Stimulated activated naive CD8-positive, alpha-beta T cell treated with anti-CD3 and anti-CD28 coated beads, Interleukin-15, Interleukin-2, amounts not matched to agents 100 ng/mL and 50 ng/mL, for 24 hours (primary cell): ENCODE results near the gene LPP.

Experiments
- H3K27ac Mint-ChIP-seq: one replicate; pipeline ENCODE4 v1.8.0; 2021; ENCODE audit warnings: mild to moderate bottlenecking, mixed read lengths
- H3K27me3 Mint-ChIP-seq: one replicate; pipeline ENCODE4 v1.8.0; 2021; ENCODE audit warnings: mixed read lengths
- H3K36me3 Mint-ChIP-seq: one replicate; pipeline ENCODE4 v1.8.0; 2021; ENCODE audit warnings: low read depth, mixed read lengths
- H3K4me1 Mint-ChIP-seq: one replicate; pipeline ENCODE4 v1.8.0; 2021; ENCODE audit warnings: low read depth, mixed read lengths
- H3K4me3 Mint-ChIP-seq: one replicate; pipeline ENCODE4 v1.8.0; 2021; ENCODE audit warnings: mild to moderate bottlenecking, mixed read lengths
- H3K9me3 Mint-ChIP-seq: one replicate; pipeline ENCODE4 v1.8.0; 2021; ENCODE audit warnings: mixed read lengths

The LPP gene

GRCh38 chr3:188649521-188649920 is 495.6 kb downstream of the LPP start:
- H3K27me3 Mint-ChIP-seq: no peaks in the 10 kb centered on the region
- H3K36me3 Mint-ChIP-seq: peaks cover 6% of the 10 kb centered on the region
- no peak overlapping the region for H3K27ac Mint-ChIP-seq
- H3K9me3 Mint-ChIP-seq: no peaks in the 10 kb centered on the region
- peaks cover 6% of the 10 kb centered on the region for H3K4me1 Mint-ChIP-seq
- H3K4me3 Mint-ChIP-seq: no peak overlapping the region

- H3K4me1 Mint-ChIP-seq: peaks cover 4% of the 10 kb centered on the region
Measured at GRCh38 chr3:188656196-188656982, 502.4 kb downstream of the LPP start.

GRCh38 chr3:188658606-188659005 is 504.6 kb downstream of the LPP start:
- Mint-ChIP-seq H3K27ac (no peak overlapping the region), H3K36me3 (no peaks in the 10 kb centered on the region), H3K9me3 (no peaks in the 10 kb centered on the region), H3K4me1 (peaks cover 4% of the 10 kb centered on the region), H3K4me3 (no peak overlapping the region), H3K27me3 (no peaks in the 10 kb centered on the region)

More at GRCh38 chr3:188656196-188656982, 502.4 kb downstream of the LPP start:
- Mint-ChIP-seq H3K27me3 (no peaks in the 10 kb centered on the region), H3K9me3 (no peaks in the 10 kb centered on the region), H3K27ac (no peak overlapping the region), H3K4me3 (no peak overlapping the region), H3K36me3 (peaks cover 2% of the 10 kb centered on the region)

GRCh38 chr3:188659449-188660090 is 505.6 kb downstream of the LPP start:
- Mint-ChIP-seq H3K4me1 (peaks cover 4% of the 10 kb centered on the region), H3K27me3 (no peaks in the 10 kb centered on the region), H3K27ac (no peak overlapping the region), H3K4me3 (no peak overlapping the region), H3K36me3 (no peaks in the 10 kb centered on the region), H3K9me3 (no peaks in the 10 kb centered on the region)

- no peaks in the 10 kb centered on the region for H3K27me3 Mint-ChIP-seq
- no peaks in the 10 kb centered on the region for H3K4me1 Mint-ChIP-seq
- H3K27ac Mint-ChIP-seq: no peak overlapping the region
- no peaks in the 10 kb centered on the region for H3K9me3 Mint-ChIP-seq
- H3K36me3 Mint-ChIP-seq: no peaks in the 10 kb centered on the region
- H3K4me3 Mint-ChIP-seq: no peak overlapping the region
Measured at GRCh38 chr3:188660415-188660814, 506.5 kb downstream of the LPP start.

GRCh38 chr3:188661806-188662205 is 507.8 kb downstream of the LPP start:
- Mint-ChIP-seq H3K9me3 (no peaks in the 10 kb centered on the region), H3K4me1 (no peaks in the 10 kb centered on the region), H3K27ac (no peak overlapping the region), H3K27me3 (no peaks in the 10 kb centered on the region), H3K36me3 (no peaks in the 10 kb centered on the region), H3K4me3 (no peak overlapping the region)

GRCh38 chr3:188662214-188662613 is 508.3 kb downstream of the LPP start:
- Mint-ChIP-seq H3K27ac (no peak overlapping the region), H3K9me3 (no peaks in the 10 kb centered on the region), H3K4me3 (no peak overlapping the region), H3K4me1 (peaks cover 4% of the 10 kb centered on the region), H3K27me3 (no peaks in the 10 kb centered on the region), H3K36me3 (no peaks in the 10 kb centered on the region)

GRCh38 chr3:188662795-188663194 is 508.8 kb downstream of the LPP start:
- no peak overlapping the region for H3K4me3 Mint-ChIP-seq
- H3K27ac Mint-ChIP-seq: no peak overlapping the region
- H3K9me3 Mint-ChIP-seq: no peaks in the 10 kb centered on the region
- H3K27me3 Mint-ChIP-seq: no peaks in the 10 kb centered on the region
- H3K36me3 Mint-ChIP-seq: no peaks in the 10 kb centered on the region
- peaks cover 10% of the 10 kb centered on the region for H3K4me1 Mint-ChIP-seq

- Mint-ChIP-seq H3K4me3 (no peak overlapping the region), H3K27ac (no peak overlapping the region), H3K27me3 (no peaks in the 10 kb centered on the region), H3K4me1 (peaks cover 15% of the 10 kb centered on the region), H3K9me3 (no peaks in the 10 kb centered on the region), H3K36me3 (peaks cover 2% of the 10 kb centered on the region)
Measured at GRCh38 chr3:188663839-188664238, 509.9 kb downstream of the LPP start.

- Mint-ChIP-seq H3K9me3 (no peaks in the 10 kb centered on the region), H3K27me3 (no peaks in the 10 kb centered on the region), H3K27ac (no peak overlapping the region), H3K36me3 (peaks cover 6% of the 10 kb centered on the region), H3K4me3 (no peak overlapping the region), H3K4me1 (peaks cover 15% of the 10 kb centered on the region)
Measured at GRCh38 chr3:188664795-188665194, 510.8 kb downstream of the LPP start.

- peaks cover 28% of the 10 kb centered on the region for H3K4me1 Mint-ChIP-seq
- peaks cover 4% of the 10 kb centered on the region for H3K9me3 Mint-ChIP-seq
- H3K27ac Mint-ChIP-seq: peak overlapping the region; percentile 63
- H3K27me3 Mint-ChIP-seq: no peaks in the 10 kb centered on the region
- H3K36me3 Mint-ChIP-seq: peaks cover 6% of the 10 kb centered on the region
- no peak overlapping the region for H3K4me3 Mint-ChIP-seq
Measured at GRCh38 chr3:188667926-188668325, 514.0 kb downstream of the LPP start.

- Mint-ChIP-seq H3K36me3 (peaks cover 12% of the 10 kb centered on the region), H3K27me3 (no peaks in the 10 kb centered on the region), H3K4me1 (peaks cover 28% of the 10 kb centered on the region), H3K4me3 (no peak overlapping the region), H3K27ac (no peak overlapping the region), H3K9me3 (peaks cover 7% of the 10 kb centered on the region)
Measured at GRCh38 chr3:188670446-188670845, 516.5 kb downstream of the LPP start.

GRCh38 chr3:188671971-188672370 is 518.0 kb downstream of the LPP start:
- Mint-ChIP-seq H3K9me3 (peaks cover 7% of the 10 kb centered on the region), H3K4me1 (peaks cover 27% of the 10 kb centered on the region), H3K4me3 (no peak overlapping the region), H3K27ac (no peak overlapping the region), H3K36me3 (peaks cover 12% of the 10 kb centered on the region), H3K27me3 (no peaks in the 10 kb centered on the region)

- no peak overlapping the region for H3K27ac Mint-ChIP-seq
- H3K4me3 Mint-ChIP-seq: no peak overlapping the region
- no peaks in the 10 kb centered on the region for H3K27me3 Mint-ChIP-seq
- H3K36me3 Mint-ChIP-seq: peaks cover 12% of the 10 kb centered on the region
- peaks cover 25% of the 10 kb centered on the region for H3K4me1 Mint-ChIP-seq
- H3K9me3 Mint-ChIP-seq: peaks cover 7% of the 10 kb centered on the region
Measured at GRCh38 chr3:188672840-188673239, 518.9 kb downstream of the LPP start.

- Mint-ChIP-seq H3K9me3 (peaks cover 7% of the 10 kb centered on the region), H3K4me1 (peaks cover 28% of the 10 kb centered on the region), H3K27me3 (no peaks in the 10 kb centered on the region), H3K4me3 (no peak overlapping the region), H3K27ac (no peak overlapping the region), H3K36me3 (peaks cover 11% of the 10 kb centered on the region)
Measured at GRCh38 chr3:188673646-188674186, 519.8 kb downstream of the LPP start.
